Measurements from ENCODE around the gene LSM7.
A peak's percentile ranks its signal among the peaks of the same experiment; 100 is the strongest.
"Not testable (repeated sequence)": the region's sequence is repeated elsewhere in the genome, so short reads cannot be mapped to it uniquely, and the experiment has no call there.

LSM7 gene

GRCh38 chr19:2291185-2291751, 37.1 kb downstream of the LSM7 start:
- no peak for DNase-seq

GRCh38 chr19:2290441-2291184, 37.8 kb downstream of the LSM7 start:
- peak; percentile 40 for DNase-seq

GRCh38 chr19:2289714-2290435, 38.5 kb downstream of the LSM7 start:
- DNase-seq: no peak

- DNase-seq: no peak
Measured at GRCh38 chr19:2288818-2289713, 39.3 kb downstream of the LSM7 start.

GRCh38 chr19:2288338-2288817, 40.0 kb downstream of the LSM7 start:
- DNase-seq: no peak

- no peak for DNase-seq
Measured at GRCh38 chr19:2287585-2288337, 40.6 kb downstream of the LSM7 start.

GRCh38 chr19:2286402-2287140, 41.8 kb downstream of the LSM7 start:
- DNase-seq: no peak

GRCh38 chr19:2283835-2284507, 44.4 kb downstream of the LSM7 start:
- no peak for DNase-seq

GRCh38 chr19:2282862-2283237, 45.5 kb downstream of the LSM7 start:
- DNase-seq: no peak

GRCh38 chr19:2282062-2282861, 46.1 kb downstream of the LSM7 start, which contains the start of gene PEAK3:
PEAK3 (minus strand) TSS chr19:2282175; CDS start chr19:2280931, 1,244 bp downstream.
- DNase-seq: no peak

- DNase-seq: not testable (repeated sequence)
Measured at GRCh38 chr19:2281265-2282061, 46.9 kb downstream of the LSM7 start.

GRCh38 chr19:2280633-2281264, 47.6 kb downstream of the LSM7 start:
- DNase-seq: no peak

- no peak for DNase-seq
Measured at GRCh38 chr19:2278459-2279158, 49.8 kb downstream of the LSM7 start.

- no peak for DNase-seq
Measured at GRCh38 chr19:2277138-2277537, 51.2 kb downstream of the LSM7 start.

GRCh38 chr19:2276429-2276986, 51.9 kb downstream of the LSM7 start:
- DNase-seq: no peak

GRCh38 chr19:2275588-2276428, 52.6 kb downstream of the LSM7 start:
- DNase-seq: no peak
